Measurements from ENCODE around the gene CYP27B1. TPM values are rescaled to one million over a fixed set of nuclear protein-coding genes. Genes with fewer than 3 reads are reported as not detected.

Gene CYP27B1
- total RNA-seq, 2 donors from 2014 or later, result 0.81 to 2.2 TPM

DNA sequence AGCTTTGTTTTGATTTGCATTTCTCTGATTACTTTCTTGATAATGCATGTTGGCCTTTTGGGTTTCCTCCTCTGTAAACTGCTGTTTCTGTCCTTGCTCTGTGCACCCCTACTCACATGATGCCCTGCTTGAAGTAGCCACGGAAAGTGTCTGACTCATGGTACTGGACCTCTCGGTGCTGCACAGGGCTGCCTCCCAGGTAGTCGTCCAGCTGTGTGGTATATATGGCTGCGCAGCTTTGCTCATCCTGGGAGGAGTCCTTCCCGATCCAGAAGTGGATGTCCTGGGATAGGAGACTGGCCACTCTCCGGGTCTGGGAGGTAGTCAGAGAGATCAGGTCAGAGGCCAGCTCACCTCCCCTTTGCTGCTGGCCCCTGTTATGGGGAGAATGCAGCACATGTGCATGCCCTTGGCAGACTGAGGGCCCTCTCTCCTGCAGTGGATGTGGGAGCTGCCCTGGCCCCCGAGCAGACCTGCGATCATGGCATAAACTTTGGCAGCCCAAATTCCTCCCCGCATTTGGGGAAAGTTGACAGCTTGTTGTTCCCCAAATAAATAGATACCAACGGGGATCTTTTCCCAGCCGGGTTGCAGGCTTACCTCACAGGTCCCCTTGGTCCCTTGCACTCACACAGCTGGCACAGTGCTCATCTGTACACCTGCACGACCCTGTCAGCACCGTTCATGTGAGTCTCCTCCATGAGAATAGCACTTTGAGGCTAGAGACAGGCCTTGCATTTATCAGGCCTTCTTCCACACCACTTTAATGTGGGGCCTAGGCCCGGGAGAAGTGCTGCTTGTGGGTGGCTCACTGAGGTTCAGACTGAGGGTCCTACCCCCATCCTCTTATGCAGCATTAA, 46.5 kb upstream of the CYP27B1 start:
- Histone ChIP-seq H3K36me3 (peaks cover 28% of the 10 kb centered on the region), H3K27me3 (replicated peaks; ENCODE audit: insufficient read depth) (no peaks in the 10 kb centered on the region), H3K27ac (no peak overlapping the region), H3K4me3 (no peak overlapping the region), H3K4me1 (ENCODE audit: control insufficient read depth in 1 of 2, low read depth in 2 of 2) (peaks cover 7 to 38% of the 10 kb centered on the region in 2 donors), H3K9me3 (no peaks in the 10 kb centered on the region)
- no peak for ATAC-seq (ENCODE audit: insufficient number of reproducible peaks, low FRiP score, low read depth)
- no peak for DNase-seq (ENCODE audit: low spot score)
- TF ChIP-seq, protein P1, sequence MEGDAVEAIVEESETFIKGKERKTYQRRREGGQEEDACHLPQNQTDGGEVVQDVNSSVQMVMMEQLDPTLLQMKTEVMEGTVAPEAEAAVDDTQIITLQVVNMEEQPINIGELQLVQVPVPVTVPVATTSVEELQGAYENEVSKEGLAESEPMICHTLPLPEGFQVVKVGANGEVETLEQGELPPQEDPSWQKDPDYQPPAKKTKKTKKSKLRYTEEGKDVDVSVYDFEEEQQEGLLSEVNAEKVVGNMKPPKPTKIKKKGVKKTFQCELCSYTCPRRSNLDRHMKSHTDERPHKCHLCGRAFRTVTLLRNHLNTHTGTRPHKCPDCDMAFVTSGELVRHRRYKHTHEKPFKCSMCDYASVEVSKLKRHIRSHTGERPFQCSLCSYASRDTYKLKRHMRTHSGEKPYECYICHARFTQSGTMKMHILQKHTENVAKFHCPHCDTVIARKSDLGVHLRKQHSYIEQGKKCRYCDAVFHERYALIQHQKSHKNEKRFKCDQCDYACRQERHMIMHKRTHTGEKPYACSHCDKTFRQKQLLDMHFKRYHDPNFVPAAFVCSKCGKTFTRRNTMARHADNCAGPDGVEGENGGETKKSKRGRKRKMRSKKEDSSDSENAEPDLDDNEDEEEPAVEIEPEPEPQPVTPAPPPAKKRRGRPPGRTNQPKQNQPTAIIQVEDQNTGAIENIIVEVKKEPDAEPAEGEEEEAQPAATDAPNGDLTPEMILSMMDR (IDR thresholded peaks at IDR 0.05), result no peak

DNA sequence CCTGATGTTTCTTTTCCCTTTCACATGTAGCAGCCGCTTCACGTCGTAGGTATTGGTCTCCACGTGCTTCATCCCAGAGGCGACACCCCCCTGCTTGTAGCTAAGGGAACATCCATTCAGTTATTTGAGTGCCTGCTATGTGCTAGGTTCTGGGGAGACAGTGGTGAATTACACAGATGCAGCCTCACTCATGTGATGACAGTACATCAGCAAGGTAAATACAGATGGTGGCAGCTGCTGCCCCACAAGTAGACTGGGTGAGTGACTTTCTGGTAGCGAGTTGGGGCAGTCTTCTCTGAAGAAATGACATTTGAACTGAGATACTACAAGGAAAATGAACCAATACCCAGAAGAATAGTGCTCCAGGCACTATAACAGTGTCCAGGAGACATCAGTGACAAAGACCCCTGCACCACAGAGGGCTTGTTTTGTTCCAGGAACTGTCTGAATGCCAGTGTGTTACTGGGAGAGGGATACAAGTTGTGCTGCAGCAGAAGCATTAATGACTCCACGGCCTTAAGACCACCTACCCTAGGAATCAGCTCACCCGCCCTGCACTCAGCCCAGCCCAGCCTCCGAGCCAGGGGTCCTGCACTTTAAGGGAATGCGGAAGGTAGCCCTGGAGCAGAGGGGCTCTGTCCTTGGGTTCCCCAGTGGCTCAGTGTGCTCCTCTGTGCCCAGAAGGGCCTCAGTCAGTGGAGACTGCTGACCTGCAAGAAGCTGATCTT, 44.3 kb upstream of the CYP27B1 start:
- no peak for ATAC-seq (ENCODE audit: insufficient number of reproducible peaks, low FRiP score, low read depth)
- TF ChIP-seq, protein P1 (IDR thresholded peaks at IDR 0.05), result no peak
- Histone ChIP-seq H3K36me3 (peaks cover 47% of the 10 kb centered on the region), H3K27ac (no peak overlapping the region), H3K4me1 (ENCODE audit: control insufficient read depth in 1 of 2, low read depth in 2 of 2) (peaks cover 0 to 20% of the 10 kb centered on the region in 2 donors), H3K4me3 (no peak overlapping the region), H3K27me3 (replicated peaks; ENCODE audit: insufficient read depth) (no peaks in the 10 kb centered on the region), H3K9me3 (no peaks in the 10 kb centered on the region)
- no peak for DNase-seq (ENCODE audit: low spot score)

DNA sequence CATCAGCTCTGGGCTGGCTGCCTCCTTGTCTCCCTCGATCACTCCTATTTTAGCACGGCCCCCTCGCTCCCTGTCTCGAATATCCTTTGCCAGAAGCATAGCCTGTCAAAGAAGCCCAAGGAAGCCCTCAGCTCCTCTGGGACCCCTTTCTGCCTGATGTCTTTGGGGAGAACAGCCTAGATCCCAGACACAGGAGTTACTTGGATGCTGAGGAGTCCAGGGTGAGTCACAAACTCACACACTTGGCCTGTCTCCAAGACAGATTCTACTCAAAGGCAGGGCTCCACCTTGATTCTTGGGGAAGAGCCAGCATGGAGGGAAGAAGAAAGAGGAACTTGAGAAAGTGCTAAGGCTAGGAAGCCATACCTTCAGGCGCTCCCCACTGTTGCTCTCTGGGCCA, 43.6 kb upstream of the CYP27B1 start:
- no peak for ATAC-seq (ENCODE audit: insufficient number of reproducible peaks, low FRiP score, low read depth)

DNA sequence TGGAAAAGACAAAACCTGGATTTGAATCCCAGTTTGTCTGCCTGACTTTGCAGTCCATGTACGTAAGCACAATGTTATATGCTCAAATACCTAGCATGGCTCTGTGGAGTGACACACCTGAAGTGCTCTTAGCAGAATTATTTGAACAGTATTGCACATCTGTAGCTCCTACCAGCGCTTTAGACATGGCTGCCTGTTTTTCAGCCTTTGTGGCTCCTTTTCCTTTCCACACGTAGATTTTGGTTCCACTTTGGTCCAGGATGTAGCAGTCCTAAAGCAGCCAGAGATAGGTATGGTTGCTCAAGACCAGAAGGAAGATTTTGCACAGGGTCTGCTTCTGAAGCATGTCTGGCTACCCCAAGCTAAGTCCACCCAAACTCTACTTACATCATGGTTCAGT, 42.5 kb upstream of the CYP27B1 start:
- TF ChIP-seq, protein P1 (IDR thresholded peaks at IDR 0.05), result no peak
- DNase-seq (ENCODE audit: low spot score), result no peak
- Histone ChIP-seq H3K4me1 (ENCODE audit: control insufficient read depth in 1 of 2, low read depth in 2 of 2) (peaks cover 0 to 7% of the 10 kb centered on the region in 2 donors), H3K9me3 (no peaks in the 10 kb centered on the region), H3K36me3 (peaks cover 48% of the 10 kb centered on the region), H3K27me3 (replicated peaks; ENCODE audit: insufficient read depth) (no peaks in the 10 kb centered on the region), H3K4me3 (no peak overlapping the region), H3K27ac (no peak overlapping the region)
- ATAC-seq (ENCODE audit: insufficient number of reproducible peaks, low FRiP score, low read depth), result no peak

More for the DNA sequence above, 43.6 kb upstream of the CYP27B1 start:
- H3K36me3 ChIP-seq, result peaks cover 48% of the 10 kb centered on the region
- no peak overlapping the region for H3K4me3 ChIP-seq
- H3K4me1 ChIP-seq (ENCODE audit: control insufficient read depth in 1 of 2, low read depth in 2 of 2), result peaks cover 0 to 17% of the 10 kb centered on the region in 2 donors
- DNase-seq (ENCODE audit: low spot score), result no peak
- H3K27ac ChIP-seq, result no peak overlapping the region
- TF ChIP-seq, protein P1 (IDR thresholded peaks at IDR 0.05), result no peak
- H3K27me3 ChIP-seq (replicated peaks; ENCODE audit: insufficient read depth), result no peaks in the 10 kb centered on the region
- H3K9me3 ChIP-seq, result no peaks in the 10 kb centered on the region

DNA sequence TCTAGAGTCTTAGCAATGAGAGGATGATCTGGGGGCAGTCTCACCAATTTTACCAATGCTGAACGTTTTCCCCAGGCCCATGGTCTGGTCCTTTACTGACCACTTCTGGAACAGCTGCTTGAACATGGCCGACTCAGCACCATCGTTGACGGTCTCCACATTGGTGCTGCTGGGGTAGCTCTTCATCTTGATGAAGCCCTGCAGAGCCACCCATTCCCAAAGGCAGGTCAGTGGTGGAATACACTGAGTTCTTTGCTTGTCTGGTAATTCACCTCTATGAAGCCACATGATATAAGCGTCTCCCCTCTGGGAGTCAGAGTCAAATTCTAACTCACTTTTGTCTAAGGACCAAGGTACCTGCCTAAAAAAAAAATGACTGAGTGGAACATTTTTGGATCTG, 41.5 kb upstream of the CYP27B1 start:
- H3K27ac ChIP-seq, result no peak overlapping the region
- ATAC-seq (ENCODE audit: insufficient number of reproducible peaks, low FRiP score, low read depth) (no peak), DNase-seq (ENCODE audit: low spot score) (no peak)
- H3K9me3 ChIP-seq, result no peaks in the 10 kb centered on the region
- TF ChIP-seq, protein P1 (IDR thresholded peaks at IDR 0.05), result no peak
- H3K36me3 ChIP-seq, result peaks cover 48% of the 10 kb centered on the region
- peaks cover 0 to 4% of the 10 kb centered on the region in 2 donors for H3K4me1 ChIP-seq (ENCODE audit: control insufficient read depth in 1 of 2, low read depth in 2 of 2)
- H3K27me3 ChIP-seq (replicated peaks; ENCODE audit: insufficient read depth), result no peaks in the 10 kb centered on the region
- H3K4me3 ChIP-seq, result no peak overlapping the region

Measured in thoracic aorta (tissue), 2 donors.